Tracheal epithelial cell (primary cell): ENCODE measurements around the gene CACNA1E. TPM values are rescaled to one million over a fixed set of nuclear protein-coding genes. Genes with fewer than 3 reads are reported as not detected.

ENCODE experiments used
- total RNA-seq: library from RNA; depleted of rRNA; stranded (reverse); fragments of >200 nt; gene quantifications from 2 replicates; pipeline ENCODE4 v1.2.1, GENCODE V29; 2014

Gene CACNA1E
- not detected in 2 replicates for total RNA-seq

DNA sequence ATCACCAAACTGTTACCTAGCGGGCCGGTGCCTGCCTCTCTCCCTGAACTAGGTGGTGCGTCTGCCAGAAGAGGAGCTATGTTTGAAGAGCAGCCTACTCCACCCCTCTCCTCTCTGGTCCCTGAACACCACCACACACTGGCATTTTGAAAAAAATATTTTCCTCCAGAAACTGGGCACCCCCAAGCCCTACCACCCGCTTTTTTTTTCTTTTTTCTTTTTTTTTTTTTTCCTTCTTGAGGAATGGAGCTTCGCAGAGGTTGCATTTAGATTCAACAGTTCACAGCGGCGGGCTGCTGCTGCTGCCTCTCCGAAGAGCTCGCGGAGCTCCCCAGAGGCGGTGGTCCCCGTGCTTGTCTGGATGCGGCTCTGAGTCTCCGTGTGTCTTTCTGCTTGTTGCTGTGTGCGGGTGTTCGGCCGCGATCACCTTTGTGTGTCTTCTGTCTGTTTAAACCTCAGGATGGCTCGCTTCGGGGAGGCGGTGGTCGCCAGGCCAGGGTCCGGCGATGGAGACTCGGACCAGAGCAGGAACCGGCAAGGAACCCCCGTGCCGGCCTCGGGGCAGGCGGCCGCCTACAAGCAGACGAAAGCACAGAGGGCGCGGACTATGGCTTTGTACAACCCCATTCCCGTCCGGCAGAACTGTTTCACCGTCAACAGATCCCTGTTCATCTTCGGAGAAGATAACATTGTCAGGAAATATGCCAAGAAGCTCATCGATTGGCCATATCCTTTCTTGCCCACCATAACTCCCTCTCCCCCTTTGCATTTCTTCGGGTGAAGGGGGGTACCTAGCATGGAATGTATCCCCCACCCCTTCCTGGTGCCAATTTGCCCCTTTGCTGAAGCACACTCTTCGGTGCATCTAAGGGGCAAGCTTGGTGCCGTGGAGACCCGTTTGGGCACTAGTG is at the start of gene CACNA1E:
Gene CACNA1E, plus strand, starts transcription at position 233 of the 911 bp plus-strand sequence. Its CDS starts 228 bp downstream, at position 461.

